Type B pancreatic cell (in vitro differentiated cells): Measurements from ENCODE around the gene MYH11. TPM values are rescaled to one million over a fixed set of nuclear protein-coding genes. Genes with fewer than 3 reads are reported as not detected.

ENCODE experiments used
- DNase-seq: peaks from one replicate; pipeline ENCODE4 v3.0.0; 2021; ENCODE audit warnings: mixed read lengths; ENCODE audit not compliant: unreplicated experiment; ENCODE audit errors: extremely low spot score
- H3K27ac Mint-ChIP-seq: 2 replicates; pipeline ENCODE4 v1.8.0; 2021; ENCODE audit warnings: mild to moderate bottlenecking, mixed read lengths
- H3K27me3 Mint-ChIP-seq: 2 replicates; pipeline ENCODE4 v1.8.0; 2021; ENCODE audit warnings: mixed read lengths
- H3K36me3 Mint-ChIP-seq: 2 replicates; pipeline ENCODE4 v1.8.0; 2021; ENCODE audit warnings: mixed read lengths
- H3K4me1 Mint-ChIP-seq: one replicate; pipeline ENCODE4 v1.8.0; 2021; ENCODE audit warnings: mixed read lengths; ENCODE audit not compliant: unreplicated experiment
- H3K4me3 Mint-ChIP-seq: 2 replicates; pipeline ENCODE4 v1.8.0; 2021; ENCODE audit warnings: mild to moderate bottlenecking, mixed read lengths
- H3K9me3 Mint-ChIP-seq: 2 replicates; pipeline ENCODE4 v1.8.0; 2021; ENCODE audit warnings: mixed read lengths
- total RNA-seq: library from RNA; stranded (reverse); gene quantifications from 2 replicates; pipeline ENCODE4 v1.2.1, GENCODE V29; 2021; ENCODE audit warnings: low replicate concordance
- TF ChIP-seq, protein P1 (sequence below): fragments of 200-600 bp; sonication (generic); conservative IDR thresholded peaks from 2 replicates; pipeline ENCODE4 v1.5.0; 2021; ENCODE audit warnings: antibody characterized with exemption, mild to moderate bottlenecking

Gene MYH11
- total RNA-seq, 1 donor from 2014 or later = 0.43 TPM

DNA sequence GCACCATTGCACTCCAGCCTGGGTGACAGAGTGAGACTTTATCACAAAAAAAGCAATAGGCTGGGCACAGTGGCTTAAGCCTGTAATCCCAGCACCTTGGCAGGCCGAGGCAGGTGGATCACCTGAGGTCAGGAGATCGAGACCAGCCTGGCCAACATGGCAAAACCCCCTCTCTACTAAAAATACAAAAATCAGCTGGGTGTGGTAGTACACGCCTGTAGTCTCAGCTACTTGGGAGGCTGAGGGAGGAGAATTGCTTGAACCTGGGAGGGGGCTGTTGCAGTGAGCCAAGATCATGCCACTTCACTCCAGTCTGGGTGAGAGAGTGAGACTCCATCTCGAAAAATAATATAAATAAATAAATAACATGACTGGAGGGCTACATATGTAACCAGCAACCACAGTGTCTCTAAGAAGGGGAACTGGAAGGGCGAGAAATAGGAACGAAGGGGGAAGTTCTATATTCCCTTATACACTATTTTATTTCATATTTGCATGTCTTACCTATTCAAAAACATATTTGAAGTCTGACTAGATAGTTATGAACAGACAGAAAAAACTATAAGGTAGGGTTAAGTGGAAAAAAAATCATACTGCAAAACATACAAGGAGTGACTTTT, 25.9 kb downstream of the MYH11 start:
- H3K27me3 Mint-ChIP-seq = peaks cover 3% of the 10 kb centered on the region
- no peak overlapping the region for H3K4me3 Mint-ChIP-seq
- TF ChIP-seq, protein P1, sequence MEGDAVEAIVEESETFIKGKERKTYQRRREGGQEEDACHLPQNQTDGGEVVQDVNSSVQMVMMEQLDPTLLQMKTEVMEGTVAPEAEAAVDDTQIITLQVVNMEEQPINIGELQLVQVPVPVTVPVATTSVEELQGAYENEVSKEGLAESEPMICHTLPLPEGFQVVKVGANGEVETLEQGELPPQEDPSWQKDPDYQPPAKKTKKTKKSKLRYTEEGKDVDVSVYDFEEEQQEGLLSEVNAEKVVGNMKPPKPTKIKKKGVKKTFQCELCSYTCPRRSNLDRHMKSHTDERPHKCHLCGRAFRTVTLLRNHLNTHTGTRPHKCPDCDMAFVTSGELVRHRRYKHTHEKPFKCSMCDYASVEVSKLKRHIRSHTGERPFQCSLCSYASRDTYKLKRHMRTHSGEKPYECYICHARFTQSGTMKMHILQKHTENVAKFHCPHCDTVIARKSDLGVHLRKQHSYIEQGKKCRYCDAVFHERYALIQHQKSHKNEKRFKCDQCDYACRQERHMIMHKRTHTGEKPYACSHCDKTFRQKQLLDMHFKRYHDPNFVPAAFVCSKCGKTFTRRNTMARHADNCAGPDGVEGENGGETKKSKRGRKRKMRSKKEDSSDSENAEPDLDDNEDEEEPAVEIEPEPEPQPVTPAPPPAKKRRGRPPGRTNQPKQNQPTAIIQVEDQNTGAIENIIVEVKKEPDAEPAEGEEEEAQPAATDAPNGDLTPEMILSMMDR = no peak
- H3K36me3 Mint-ChIP-seq = no peaks in the 10 kb centered on the region
- no peak overlapping the region for H3K27ac Mint-ChIP-seq
- no peak for DNase-seq
- H3K9me3 Mint-ChIP-seq = no peaks in the 10 kb centered on the region
- H3K4me1 Mint-ChIP-seq = no peaks in the 10 kb centered on the region

DNA sequence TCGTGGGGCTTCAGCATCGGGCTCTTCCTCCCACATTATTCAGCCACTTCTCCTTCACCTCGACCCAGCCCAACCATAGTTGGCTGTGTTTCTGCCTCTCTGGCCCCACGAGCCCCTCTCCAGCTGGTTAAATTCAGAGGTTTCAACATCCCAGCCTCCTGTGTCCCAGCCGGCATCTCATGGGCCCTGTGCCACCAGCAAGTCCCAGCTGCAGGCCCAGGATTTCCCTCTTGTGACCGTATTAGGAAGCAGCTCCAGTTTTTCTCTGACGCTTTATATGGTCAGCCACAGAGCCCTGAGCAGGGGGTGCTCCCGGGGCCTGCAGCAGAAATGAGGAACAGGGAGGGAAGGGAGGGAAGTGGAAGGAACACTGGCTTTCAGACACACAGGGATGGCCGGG, 27.4 kb downstream of the MYH11 start:
- no peaks in the 10 kb centered on the region for H3K9me3 Mint-ChIP-seq
- TF ChIP-seq, protein P1 = no peak
- no peak for DNase-seq
- no peaks in the 10 kb centered on the region for H3K4me1 Mint-ChIP-seq
- H3K27ac Mint-ChIP-seq = no peak overlapping the region
- no peaks in the 10 kb centered on the region for H3K36me3 Mint-ChIP-seq
- H3K4me3 Mint-ChIP-seq = no peak overlapping the region
- H3K27me3 Mint-ChIP-seq = peaks cover 3% of the 10 kb centered on the region

DNA sequence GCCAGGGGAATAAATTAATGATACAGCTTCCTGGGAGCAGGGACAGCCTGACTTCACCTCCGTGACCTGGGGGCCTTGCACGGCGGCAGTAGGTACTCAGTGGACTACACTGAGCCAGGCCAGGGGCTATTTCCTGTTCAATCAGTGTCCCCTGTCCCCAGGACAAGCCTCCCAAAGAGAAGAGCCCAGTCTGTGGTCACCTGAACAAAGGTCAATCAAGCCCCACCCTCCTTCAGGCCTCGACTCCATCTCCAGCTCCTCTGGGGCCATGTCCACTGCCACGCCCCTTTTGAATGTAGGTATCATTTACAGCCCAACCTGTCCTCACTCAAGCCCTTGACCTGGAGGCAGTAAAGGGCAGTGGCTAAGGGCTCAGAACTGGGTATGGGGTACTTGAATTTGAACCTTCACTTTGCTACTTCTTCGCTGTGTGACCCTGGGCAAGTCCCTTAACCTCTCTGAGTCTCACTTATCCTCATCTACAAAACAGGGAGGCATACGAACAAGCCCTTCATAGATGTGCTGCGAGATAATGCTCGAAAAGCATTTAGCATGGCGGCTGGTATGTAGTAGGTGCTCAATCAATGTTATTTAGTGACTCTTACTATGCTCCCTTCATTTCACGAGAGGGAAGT, 29.0 kb downstream of the MYH11 start:
- TF ChIP-seq, protein P1 = no peak
- DNase-seq = no peak
- Mint-ChIP-seq H3K27me3 (no peaks in the 10 kb centered on the region), H3K36me3 (no peaks in the 10 kb centered on the region), H3K27ac (no peak overlapping the region), H3K4me3 (no peak overlapping the region), H3K4me1 (no peaks in the 10 kb centered on the region), H3K9me3 (no peaks in the 10 kb centered on the region)

DNA sequence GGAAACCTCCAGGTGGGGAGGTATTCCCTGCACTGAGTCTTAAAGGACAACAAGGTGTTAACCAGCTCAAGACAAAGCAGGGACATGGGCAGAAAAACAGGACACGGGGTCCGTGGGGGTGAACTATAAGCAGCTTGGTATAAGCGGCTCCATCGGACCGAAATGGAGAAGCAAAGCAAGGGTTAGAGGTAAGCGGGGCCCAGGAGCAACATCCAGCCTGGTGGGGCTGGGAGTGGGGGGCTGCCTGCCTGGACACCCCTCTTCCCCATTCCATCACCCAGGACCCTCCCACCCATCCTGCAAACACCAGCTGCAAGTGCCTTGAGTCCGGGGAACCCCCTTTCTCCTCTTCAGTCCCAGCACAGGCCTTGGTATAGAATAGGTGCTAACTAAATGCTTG, 29.5 kb downstream of the MYH11 start:
- H3K27me3 Mint-ChIP-seq = no peaks in the 10 kb centered on the region
- H3K4me3 Mint-ChIP-seq = no peak overlapping the region
- TF ChIP-seq, protein P1 = no peak
- DNase-seq = no peak
- H3K4me1 Mint-ChIP-seq = no peaks in the 10 kb centered on the region
- no peaks in the 10 kb centered on the region for H3K36me3 Mint-ChIP-seq
- H3K9me3 Mint-ChIP-seq = no peaks in the 10 kb centered on the region
- H3K27ac Mint-ChIP-seq = no peak overlapping the region

DNA sequence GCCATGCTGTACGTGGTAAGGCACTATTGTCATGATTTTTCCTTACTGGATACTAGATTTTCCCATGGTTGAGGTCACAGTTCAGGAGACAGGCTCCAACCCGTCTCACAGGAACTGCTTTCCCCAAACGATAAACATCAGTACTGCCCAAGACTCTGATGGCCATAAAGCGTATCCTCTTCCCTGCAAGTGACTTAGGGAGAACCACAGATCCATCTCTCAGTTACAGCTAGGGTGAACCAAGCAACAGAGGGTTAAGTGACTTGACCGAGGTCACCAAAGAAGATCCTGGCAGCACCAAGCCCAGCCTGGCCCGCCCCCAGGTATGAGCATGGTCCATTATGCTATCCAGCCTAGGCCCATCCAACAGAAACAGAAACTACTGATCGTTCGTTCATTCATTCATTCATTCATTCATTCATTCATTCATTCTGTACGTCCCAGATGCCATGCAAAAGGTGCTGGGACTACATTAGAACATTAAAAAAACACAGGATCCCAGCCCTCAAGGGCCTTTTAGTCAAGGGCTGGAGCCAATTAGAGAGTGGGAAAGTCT, 31.0 kb downstream of the MYH11 start:
- H3K27me3 Mint-ChIP-seq = peaks cover 3% of the 10 kb centered on the region
- H3K36me3 Mint-ChIP-seq = no peaks in the 10 kb centered on the region
- H3K9me3 Mint-ChIP-seq = no peaks in the 10 kb centered on the region
- TF ChIP-seq, protein P1 = no peak
- H3K27ac Mint-ChIP-seq = no peak overlapping the region
- H3K4me3 Mint-ChIP-seq = no peak overlapping the region
- no peaks in the 10 kb centered on the region for H3K4me1 Mint-ChIP-seq
- no peak for DNase-seq
